HG02610 (cell line): Measurements from ENCODE around the gene ARMC12.

Source experiments
- ATAC-seq: cut with Tn5 transposase; IDR thresholded peaks from one replicate; pipeline ENCODE4 v1.9.1; 2021; ENCODE audit warnings: mild to moderate bottlenecking, moderate library complexity; ENCODE audit not compliant: unreplicated experiment

ARMC12 gene

DNA sequence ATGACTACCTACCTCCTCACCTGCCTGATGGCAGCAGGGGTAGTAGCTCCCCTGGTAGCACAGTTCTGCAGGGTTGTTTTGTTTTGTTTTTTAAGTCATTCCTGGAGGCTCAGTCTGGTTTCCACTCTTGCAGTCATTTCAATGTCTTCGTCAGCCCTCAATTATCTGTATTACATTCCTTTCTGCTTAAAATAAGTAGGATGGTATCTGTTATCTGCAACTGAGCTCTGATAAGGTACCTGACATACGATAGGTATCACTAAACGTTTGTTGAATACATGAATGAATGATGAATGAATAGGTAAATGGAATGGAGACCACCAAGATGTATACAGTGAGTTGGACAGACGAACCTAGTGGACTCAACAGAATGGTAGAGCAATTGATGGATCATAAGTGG is 32.4 kb downstream of the ARMC12 start:
- no peak for ATAC-seq

GRCh38 chr6:35771343-35771627 is 34.5 kb downstream of the ARMC12 start:
- no peak for ATAC-seq

GRCh38 chr6:35774116-35774794 is 37.4 kb downstream of the ARMC12 start:
- ATAC-seq = no peak

- no peak for ATAC-seq
These were observed 38.2 kb downstream of the ARMC12 start for GRCh38 chr6:35775031-35775430.

GRCh38 chr6:35776364-35777215 is 39.8 kb downstream of the ARMC12 start, which contains the start of gene CLPSL2:
Gene CLPSL2, plus strand, starts transcription at chr6:35776598. Its CDS starts 21 bp downstream, at chr6:35776619.
- no peak for ATAC-seq

GRCh38 chr6:35777356-35778102 is 40.7 kb downstream of the ARMC12 start:
- ATAC-seq = no peak

DNA sequence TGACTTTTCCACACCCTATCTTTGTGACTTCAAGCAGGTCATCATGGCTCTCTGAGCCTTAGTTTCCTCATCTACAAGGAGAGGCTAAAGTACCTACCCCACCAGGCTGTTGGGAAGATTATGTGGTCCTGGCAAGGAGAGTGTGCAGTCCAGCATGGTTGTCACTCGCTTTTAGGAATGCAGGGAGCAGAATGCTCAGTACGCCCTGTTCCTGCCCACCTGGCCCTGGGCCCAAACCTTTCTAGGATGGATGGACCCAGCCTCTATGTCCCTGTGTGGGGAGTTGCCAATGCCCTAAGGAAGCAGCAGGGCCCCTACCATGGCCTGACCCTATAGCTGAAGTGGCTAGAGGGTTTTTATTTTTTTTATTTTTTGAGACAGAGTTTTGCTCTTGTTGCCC is 41.6 kb downstream of the ARMC12 start:
- ATAC-seq = no peak

- ATAC-seq = no peak
These were observed 43.9 kb downstream of the ARMC12 start, which contains the start of gene CLPSL1 for GRCh38 chr6:35780719-35781118. Gene CLPSL1, plus strand, starts transcription at chr6:35781019. Its CDS starts 92 bp downstream, at chr6:35781111.

DNA sequence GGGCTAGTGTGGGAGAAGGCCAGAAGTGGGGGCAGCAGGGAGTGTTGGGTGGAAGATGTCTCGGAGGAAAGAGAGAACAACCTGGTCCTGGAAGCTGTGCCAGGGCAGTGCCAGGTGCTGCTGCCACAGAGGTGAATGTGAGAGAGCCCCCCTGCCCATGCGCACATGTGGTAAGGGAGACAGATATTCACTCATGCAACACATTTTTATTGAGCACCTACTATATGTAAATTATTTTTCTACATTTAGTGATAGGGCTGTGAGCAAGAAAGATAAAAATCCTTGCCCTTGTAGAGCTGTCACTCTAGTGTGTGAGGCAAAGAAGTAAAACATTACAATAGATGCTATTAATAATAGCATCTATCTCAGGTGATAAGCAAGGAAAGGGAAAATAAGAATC is 44.5 kb downstream of the ARMC12 start:
- no peak for ATAC-seq

DNA sequence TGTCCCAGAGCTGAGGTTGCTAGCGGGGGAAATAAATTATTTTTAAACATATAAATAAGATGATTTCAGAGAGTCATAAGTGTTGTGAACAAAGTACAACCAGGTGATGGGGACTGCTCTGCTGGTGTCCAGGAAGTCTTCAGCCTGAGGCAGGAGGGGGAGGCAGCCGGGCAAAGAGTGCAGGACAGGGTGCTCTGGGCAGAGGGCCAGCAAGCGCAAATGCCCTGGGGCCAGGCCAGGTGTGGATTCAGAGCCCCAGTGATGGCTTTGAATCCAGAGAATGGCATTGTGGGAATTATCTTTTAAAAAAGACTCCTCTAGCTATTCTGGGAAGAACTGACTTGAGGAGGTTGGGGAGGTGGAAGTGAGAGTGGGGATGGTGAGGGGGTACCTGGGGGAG is 45.6 kb downstream of the ARMC12 start:
- ATAC-seq = no peak

- no peak for ATAC-seq
These were observed 47.4 kb downstream of the ARMC12 start for GRCh38 chr6:35784200-35784599.

GRCh38 chr6:35786272-35786671 is 49.4 kb downstream of the ARMC12 start:
- no peak for ATAC-seq

GRCh38 chr6:35786810-35787209 is 50.0 kb downstream of the ARMC12 start:
- no peak for ATAC-seq

- ATAC-seq = no peak
These were observed 50.7 kb downstream of the ARMC12 start for GRCh38 chr6:35787266-35788218.

GRCh38 chr6:35788423-35788982 is 51.7 kb downstream of the ARMC12 start:
- no peak for ATAC-seq

- no peak for ATAC-seq
These were observed 53.9 kb downstream of the ARMC12 start for GRCh38 chr6:35790683-35791082.

- ATAC-seq = no peak
These were observed 58.0 kb downstream of the ARMC12 start for GRCh38 chr6:35794536-35795452.

GRCh38 chr6:35795453-35796071 is 58.7 kb downstream of the ARMC12 start:
- no peak for ATAC-seq

GRCh38 chr6:35796236-35796635 is 59.4 kb downstream of the ARMC12 start:
- no peak for ATAC-seq
